Activated CD8-positive, alpha-beta T cell treated with anti-CD3 and anti-CD28 coated beads for 36 hours (primary cell): Measurements from ENCODE around the gene RMI2. TPM values are rescaled to one million over a fixed set of nuclear protein-coding genes. Genes with fewer than 3 reads are reported as not detected.

Experiments
- ATAC-seq: fragments of 200-7000 bp; cut with Tn5 transposase; one replicate; pipeline ENCODE4 v1.10.0; 2021; ENCODE audit warnings: mild to moderate bottlenecking, moderate library complexity
- CTCF ChIA-PET: fragments of 350-600 bp; sonication (Branson Sonifier 250); formaldehyde crosslinking; loops from one replicate; lab custom pipeline; 2021; ENCODE audit warnings: antibody characterized with exemption; lab: Charles Lee
- POLR2A ChIA-PET: fragments of 350-600 bp; sonication (Branson Sonifier 250); formaldehyde crosslinking; loops from one replicate; lab custom pipeline; 2021; ENCODE audit warnings: antibody characterized with exemption; lab: Charles Lee
- DNase-seq: peaks from one replicate; pipeline ENCODE4 v3.0.0-alpha.2; 2020
- H3K27ac Mint-ChIP-seq: one replicate; pipeline ENCODE4 v1.8.0; 2021; ENCODE audit warnings: mild to moderate bottlenecking, mixed read lengths
- H3K27me3 Mint-ChIP-seq: one replicate; pipeline ENCODE4 v1.8.0; 2021; ENCODE audit warnings: mixed read lengths
- H3K36me3 Mint-ChIP-seq: one replicate; pipeline ENCODE4 v1.8.0; 2021; ENCODE audit warnings: low read depth, mixed read lengths
- H3K4me1 Mint-ChIP-seq: one replicate; pipeline ENCODE4 v1.8.0; 2021; ENCODE audit warnings: low read depth, mixed read lengths
- H3K4me3 Mint-ChIP-seq: one replicate; pipeline ENCODE4 v1.8.0; 2021; ENCODE audit warnings: mild to moderate bottlenecking, moderate library complexity, mixed read lengths
- H3K9me3 Mint-ChIP-seq: one replicate; pipeline ENCODE4 v1.8.0; 2021; ENCODE audit warnings: mixed read lengths
- intact Hi-C: fragments of 100-400 bp; cut with micrococcal nuclease; formaldehyde crosslinking; loops from one replicate; pipeline ENCODE4 v1.10.0; 2022
- total RNA-seq, 2 experiments: library from RNA; stranded (reverse); gene quantifications; one replicate each; pipeline ENCODE4 v1.2.3, GENCODE V29; 2021
- TF ChIP-seq, protein P1 (sequence below): fragments of 200-600 bp; IDR thresholded peaks from one replicate; pipeline ENCODE4 v1.8.0; 2022; ENCODE audit warnings: antibody characterized with exemption, mild to moderate bottlenecking

RMI2 gene
- total RNA-seq, 2 experiments from 2014 or later: 53.1 to 57.7 TPM

DNA sequence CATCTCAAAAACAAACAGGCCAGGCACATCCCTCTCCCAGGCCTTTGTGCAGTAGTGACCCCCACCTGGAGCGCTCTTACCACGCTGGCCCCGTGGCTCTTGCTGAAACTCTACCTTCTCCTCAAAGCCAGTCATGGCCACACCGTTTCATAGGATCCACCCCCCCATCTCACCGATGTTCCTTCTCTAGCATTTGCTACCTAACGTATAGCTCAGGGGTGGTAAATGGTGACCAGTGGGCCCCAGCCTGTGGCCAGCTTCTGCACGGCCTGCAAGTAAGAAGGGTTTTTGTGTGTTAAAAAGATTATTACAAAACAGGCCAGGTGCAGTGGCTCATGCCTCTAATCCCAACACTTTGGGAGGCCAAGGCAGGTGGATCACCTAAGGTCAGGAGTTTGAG, 43.8 kb downstream of the RMI2 start:
- no peak for ATAC-seq
- Mint-ChIP-seq H3K27ac (no peak overlapping the region), H3K4me1 (no peaks in the 10 kb centered on the region), H3K9me3 (no peaks in the 10 kb centered on the region), H3K36me3 (no peaks in the 10 kb centered on the region), H3K27me3 (no peaks in the 10 kb centered on the region), H3K4me3 (no peak overlapping the region)
- CTCF ChIA-PET: interaction anchor here (0.9 to 5.1 kb wide), 5 partner anchors 8 to 33 kb away, joined by 3 to 33 read pairs (median 7); no protein-coding TSS in a partner anchor
- TF ChIP-seq, protein P1, sequence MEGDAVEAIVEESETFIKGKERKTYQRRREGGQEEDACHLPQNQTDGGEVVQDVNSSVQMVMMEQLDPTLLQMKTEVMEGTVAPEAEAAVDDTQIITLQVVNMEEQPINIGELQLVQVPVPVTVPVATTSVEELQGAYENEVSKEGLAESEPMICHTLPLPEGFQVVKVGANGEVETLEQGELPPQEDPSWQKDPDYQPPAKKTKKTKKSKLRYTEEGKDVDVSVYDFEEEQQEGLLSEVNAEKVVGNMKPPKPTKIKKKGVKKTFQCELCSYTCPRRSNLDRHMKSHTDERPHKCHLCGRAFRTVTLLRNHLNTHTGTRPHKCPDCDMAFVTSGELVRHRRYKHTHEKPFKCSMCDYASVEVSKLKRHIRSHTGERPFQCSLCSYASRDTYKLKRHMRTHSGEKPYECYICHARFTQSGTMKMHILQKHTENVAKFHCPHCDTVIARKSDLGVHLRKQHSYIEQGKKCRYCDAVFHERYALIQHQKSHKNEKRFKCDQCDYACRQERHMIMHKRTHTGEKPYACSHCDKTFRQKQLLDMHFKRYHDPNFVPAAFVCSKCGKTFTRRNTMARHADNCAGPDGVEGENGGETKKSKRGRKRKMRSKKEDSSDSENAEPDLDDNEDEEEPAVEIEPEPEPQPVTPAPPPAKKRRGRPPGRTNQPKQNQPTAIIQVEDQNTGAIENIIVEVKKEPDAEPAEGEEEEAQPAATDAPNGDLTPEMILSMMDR: no peak
- intact Hi-C loops: no loop called here
- no peak for DNase-seq
- POLR2A ChIA-PET: interaction anchor here (0.6 kb wide), 1 partner anchor 48 kb away, joined by 3 read pairs; no protein-coding TSS in a partner anchor

DNA sequence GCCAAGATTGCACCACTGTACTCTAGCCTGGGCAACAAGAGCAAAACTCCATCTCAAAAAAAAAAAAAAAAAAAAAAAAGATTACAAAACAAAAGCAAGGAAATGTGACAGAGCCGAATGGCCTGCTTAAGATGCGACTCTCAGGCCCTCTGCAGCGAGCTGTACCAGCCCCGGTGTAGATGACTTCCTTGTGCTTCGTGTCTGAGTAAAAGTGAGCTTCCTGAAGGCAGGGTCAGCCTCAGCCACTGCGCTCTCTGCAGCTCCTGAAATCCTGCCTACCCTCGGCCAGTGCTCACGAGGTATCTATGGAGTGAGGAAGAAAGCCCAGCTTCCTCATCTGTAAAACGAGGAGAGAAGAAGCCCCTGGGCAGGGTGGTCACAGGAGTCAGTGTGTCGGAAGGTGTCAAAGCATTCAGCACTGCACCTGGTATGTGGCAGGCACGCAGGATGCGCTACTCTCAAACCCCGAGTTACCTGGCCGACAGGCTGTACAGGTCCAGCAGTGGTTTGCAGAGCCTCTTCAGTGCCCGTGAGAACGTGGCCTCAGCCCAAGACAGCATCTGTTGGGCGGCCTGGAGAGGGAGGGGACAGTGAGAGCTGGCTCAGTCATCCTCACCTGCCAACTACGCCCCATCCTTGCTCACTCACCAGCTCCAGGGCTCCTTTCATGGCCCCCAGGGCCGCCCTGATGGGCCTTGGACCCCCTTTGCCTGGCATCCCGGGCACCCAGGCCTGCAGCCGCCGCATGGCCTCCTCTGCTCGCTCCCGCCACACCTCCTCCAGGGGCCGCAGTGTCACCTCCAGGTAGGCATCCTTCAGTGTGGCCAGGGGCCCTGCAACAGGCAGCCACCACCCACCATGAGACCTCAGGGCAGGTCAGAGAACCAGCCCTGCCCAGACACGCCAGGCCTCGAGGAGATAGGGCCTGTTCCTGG, 44.6 kb downstream of the RMI2 start:
- no peak overlapping the region for H3K27ac Mint-ChIP-seq
- no peaks in the 10 kb centered on the region for H3K27me3 Mint-ChIP-seq
- intact Hi-C loops: loop anchor here (10.0 kb wide), 1 partner anchor 325 kb away; no protein-coding TSS in a partner anchor
- TF ChIP-seq, protein P1: no peak
- H3K36me3 Mint-ChIP-seq: no peaks in the 10 kb centered on the region
- ChIA-PET CTCF (interaction anchor here (0.9 to 5.1 kb wide), 4 partner anchors 8 to 34 kb away, joined by 3 to 33 read pairs (median 18); no protein-coding TSS in a partner anchor), POLR2A (interaction anchor here (0.6 kb wide), 1 partner anchor 47 kb away, joined by 3 read pairs; no protein-coding TSS in a partner anchor)
- H3K4me3 Mint-ChIP-seq: no peak overlapping the region
- no peaks in the 10 kb centered on the region for H3K4me1 Mint-ChIP-seq
- DNase-seq (no peak), ATAC-seq (no peak)
- no peaks in the 10 kb centered on the region for H3K9me3 Mint-ChIP-seq

DNA sequence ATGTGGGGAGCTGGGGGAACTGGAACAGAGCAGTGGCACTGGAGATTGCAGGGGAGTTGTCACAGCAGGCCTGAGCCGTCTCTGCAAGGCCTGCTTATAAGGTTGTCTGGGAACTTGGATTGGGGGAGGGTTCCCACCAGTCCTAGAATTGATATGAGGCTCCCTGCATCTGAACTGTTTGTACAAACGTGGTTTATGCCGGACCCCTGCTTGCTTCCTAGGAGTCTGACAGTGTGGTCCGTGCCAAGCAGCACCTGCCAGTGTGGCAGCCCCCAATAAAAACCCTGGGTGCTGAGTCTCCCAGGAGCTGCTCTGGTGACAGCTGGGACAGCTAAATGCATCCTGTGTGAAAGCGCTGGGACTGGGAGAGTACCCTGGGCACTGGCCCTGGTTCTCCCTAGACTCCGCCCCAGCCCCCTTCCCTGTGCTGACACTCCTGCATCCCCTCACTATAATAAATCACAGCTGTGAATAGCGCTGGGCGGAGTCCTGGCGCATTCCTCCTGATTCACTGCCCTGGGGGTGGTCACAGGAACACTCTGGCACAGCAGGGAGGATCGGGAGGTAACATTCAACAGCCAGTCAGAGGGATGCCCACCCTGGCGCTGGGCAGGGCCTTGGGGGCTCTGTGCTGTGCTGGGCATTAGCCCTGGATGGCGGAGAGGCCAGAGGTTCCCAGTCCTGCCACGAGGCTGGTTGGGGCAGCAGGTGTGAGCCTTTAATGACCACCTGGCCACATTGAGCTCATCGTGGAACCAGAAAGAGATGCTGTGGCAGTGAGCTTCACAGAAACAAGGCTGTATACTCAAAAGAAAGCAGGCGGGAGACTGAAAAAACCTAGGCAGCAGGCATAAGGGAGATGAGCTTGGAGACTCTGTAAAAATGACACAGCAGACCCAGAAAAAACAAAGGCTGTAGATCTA, 45.6 kb downstream of the RMI2 start:
- no peak overlapping the region for H3K27ac Mint-ChIP-seq
- H3K27me3 Mint-ChIP-seq: no peaks in the 10 kb centered on the region
- ATAC-seq: no peak
- H3K4me1 Mint-ChIP-seq: no peaks in the 10 kb centered on the region
- TF ChIP-seq, protein P1: no peak
- H3K36me3 Mint-ChIP-seq: no peaks in the 10 kb centered on the region
- ChIA-PET CTCF (interaction anchor here (0.7 to 2.3 kb wide), 3 partner anchors 19 to 436 kb away, joined by 3 to 6 read pairs (median 3); no protein-coding TSS in a partner anchor), POLR2A (interaction anchor here (1.0 kb wide), 1 partner anchor 9 kb away, joined by 3 read pairs; no protein-coding TSS in a partner anchor)
- no peak overlapping the region for H3K4me3 Mint-ChIP-seq
- no peak for DNase-seq
- intact Hi-C loops: loop anchor here (10.0 kb wide), 1 partner anchor 324 kb away; no protein-coding TSS in a partner anchor
- H3K9me3 Mint-ChIP-seq: no peaks in the 10 kb centered on the region

DNA sequence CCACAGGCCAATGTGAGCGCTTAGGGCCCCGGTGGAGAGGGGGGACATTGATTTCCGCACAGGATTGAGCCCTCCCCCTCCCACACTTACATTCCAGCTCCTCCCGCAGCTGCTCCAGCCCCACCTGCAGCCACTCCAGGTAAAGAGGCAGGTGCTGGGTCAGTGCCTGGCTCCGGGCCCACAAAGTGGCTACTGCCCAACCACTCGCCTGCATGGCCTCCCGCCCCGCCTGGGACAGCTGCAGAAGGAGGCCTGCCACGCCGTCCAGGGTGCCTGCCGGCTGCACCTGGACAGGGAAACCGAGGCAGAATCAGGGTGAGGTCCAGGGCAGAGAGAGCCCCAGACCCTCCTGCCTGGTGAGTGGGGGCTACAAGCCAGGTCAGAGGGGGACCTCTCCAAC, 46.3 kb downstream of the RMI2 start:
- POLR2A ChIA-PET: interaction anchor here (1.0 kb wide), 1 partner anchor 8 kb away, joined by 3 read pairs; no protein-coding TSS in a partner anchor

More for the DNA sequence above, 46.3 kb downstream of the RMI2 start:
- TF ChIP-seq, protein P1: no peak
- Mint-ChIP-seq H3K4me3 (no peak overlapping the region), H3K27ac (no peak overlapping the region), H3K4me1 (no peaks in the 10 kb centered on the region), H3K27me3 (no peaks in the 10 kb centered on the region), H3K9me3 (no peaks in the 10 kb centered on the region), H3K36me3 (no peaks in the 10 kb centered on the region)
- intact Hi-C loops: loop anchor here (10.0 kb wide), 1 partner anchor 323 kb away; no protein-coding TSS in a partner anchor
- CTCF ChIA-PET: interaction anchor here (0.7 to 2.3 kb wide), 3 partner anchors 19 to 437 kb away, joined by 3 to 6 read pairs (median 3); no protein-coding TSS in a partner anchor
- DNase-seq: no peak
- no peak for ATAC-seq
